ENCODE measurements around the gene NAA80. TPM values are rescaled to one million over a fixed set of nuclear protein-coding genes. Genes with fewer than 3 reads are reported as not detected.

The NAA80 gene
- total RNA-seq, 1 experiment from 2014 or later, result 6.0 TPM

- peaks cover 6% of the 10 kb centered on the region; the same call in 1 of the 2 replicates for H3K4me1 ChIP-seq (ENCODE audit: insufficient read depth, low read length)
- no peak within 1 kb of the TSS for H4K5ac ChIP-seq (ENCODE audit: insufficient read length, low read depth, low read length)
- H3K27ac ChIP-seq (ENCODE audit: insufficient read length, low read depth, low read length), result no peak within 1 kb of the TSS
- H4K20me1 ChIP-seq (ENCODE audit: control insufficient read depth, insufficient read depth, insufficient read length), result no peaks in the 10 kb centered on the region
- no peak within 1 kb of the TSS for H4K8ac ChIP-seq (replicated peaks; ENCODE audit: insufficient read length, low read depth, low read length)
- H3K9ac ChIP-seq (ENCODE audit: extremely low read depth, insufficient read length, low read length), result peak within 1 kb of the TSS; percentile 87
- H2BK12ac ChIP-seq (ENCODE audit: insufficient read length, low read depth, low read length), result no peak within 1 kb of the TSS
- Mint-ChIP-seq H3K27me3 (ENCODE audit: low read depth) (no peaks in the 10 kb centered on the region), H3K4me3 (peak within 1 kb of the TSS; percentile 85 to 90), H3K36me3 (ENCODE audit: insufficient read depth in 1 of 3, low read depth in 3 of 3) (peaks cover 31 to 49% (median 37%) of the 10 kb centered on the region in 3 experiments), H3K4me1 (peaks cover 22 to 50% of the 10 kb centered on the region in 2 experiments), H3K27ac (peak within 1 kb of the TSS; percentile 98 to 100 (median 99)), H3K9me3 (no peaks in the 10 kb centered on the region)
- H3K27me3 ChIP-seq (ENCODE audit: insufficient read depth, low read length), result no peaks in the 10 kb centered on the region
- no peak within 1 kb of the TSS for H3K4ac ChIP-seq (ENCODE audit: low read depth, low read length)
- no peak within 1 kb of the TSS for H3T11ph ChIP-seq (ENCODE audit: low read length)
- H3K23ac ChIP-seq (ENCODE audit: insufficient read length, low read depth, low read length), result no peak within 1 kb of the TSS
- peaks cover 8% of the 10 kb centered on the region; the same call in 1 of the 2 replicates for H3K79me2 ChIP-seq (ENCODE audit: insufficient read depth, low read length)
- peak within 1 kb of the TSS; percentile 41 for H3K18ac ChIP-seq (ENCODE audit: insufficient read length, low read depth, low read length)
- H2AFZ ChIP-seq (ENCODE audit: low read length), result no peak within 1 kb of the TSS
- no peak for TF ChIP-seq CTCF (conservative IDR thresholded peaks at IDR 0.05)
- no peak within 1 kb of the TSS for H2BK120ac ChIP-seq (ENCODE audit: low read depth, low read length, poor library complexity, severe bottlenecking)
- H2BK15ac ChIP-seq (ENCODE audit: low read depth, low read length), result no peak within 1 kb of the TSS
- H3K9me3 ChIP-seq (ENCODE audit: control insufficient read depth, low read depth, low read length), result no peaks in the 10 kb centered on the region
- WGBS (ENCODE audit: extremely low coverage, insufficient read length, low lambda C conversion rate), result no CpG with 5 or more reads among the region's 31 CpGs
- peak within 1 kb of the TSS; percentile 37 for H3K4me2 ChIP-seq (ENCODE audit: insufficient read depth, insufficient read length, low read length)
- H4K91ac ChIP-seq (ENCODE audit: insufficient read length, low read depth, low read length), result no peak within 1 kb of the TSS
- no peak within 1 kb of the TSS for H3K56ac ChIP-seq (ENCODE audit: insufficient read length, low read depth, low read length)
- H2AK5ac ChIP-seq (ENCODE audit: insufficient read length, low read length), result no peak within 1 kb of the TSS
- H2BK20ac ChIP-seq (ENCODE audit: low read depth, low read length, poor library complexity, severe bottlenecking), result no peak within 1 kb of the TSS
- no peak within 1 kb of the TSS for H2BK5ac ChIP-seq (ENCODE audit: insufficient read length, low read length)
- peak within 1 kb of the TSS; percentile 36; the same call in 1 of the 2 replicates for H3K14ac ChIP-seq (ENCODE audit: insufficient read depth, low read length)
- peak; percentile 67 for DNase-seq
- peaks cover 19% of the 10 kb centered on the region for H3K23me2 ChIP-seq (ENCODE audit: insufficient read length, low read depth, low read length, poor library complexity, severe bottlenecking)
- H3K79me1 ChIP-seq (ENCODE audit: insufficient read depth, low read depth, low read length, poor library complexity, severe bottlenecking), result peaks cover 4% of the 10 kb centered on the region
Observed at GRCh38 chr3:50322386-50323091, 23.3 kb upstream of the NAA80 start, which contains the start of gene HYAL2. Gene HYAL2, minus strand, starts transcription at chr3:50322745. Its CDS starts 2,256 bp downstream, at chr3:50320489.

Measured in H9 (cell line).